H9 (cell line): ENCODE measurements around the gene SLC22A12. TPM values are rescaled to one million over a fixed set of nuclear protein-coding genes. Genes with fewer than 3 reads are reported as not detected.

Source experiments
- DNase-seq: peaks from one replicate; pipeline ENCODE4 v3.0.0-alpha.2; 2017
- H2AFZ ChIP-seq: one replicate; pipeline ENCODE4 v1.6.1; 2013; ENCODE audit warnings: mild to moderate bottlenecking, low read length, control low read depth, moderate library complexity
- H2AK5ac ChIP-seq: 2 replicates; pipeline ENCODE4 v1.6.1; 2013; ENCODE audit warnings: low read length, control low read depth, mixed read lengths; ENCODE audit not compliant: insufficient read length
- H2BK120ac ChIP-seq: one replicate; pipeline ENCODE4 v1.6.1; 2013; ENCODE audit warnings: low read depth, mild to moderate bottlenecking, low read length, control low read depth, inconsistent platforms; ENCODE audit not compliant: poor library complexity, severe bottlenecking
- H2BK12ac ChIP-seq: 2 replicates; pipeline ENCODE4 v1.6.1; 2013; ENCODE audit warnings: low read length, control low read depth, mixed read lengths, low read depth; ENCODE audit not compliant: insufficient read length
- H2BK15ac ChIP-seq: 2 replicates; pipeline ENCODE4 v1.6.1; 2013; ENCODE audit warnings: low read depth, low read length, control low read depth
- H2BK20ac ChIP-seq: one replicate; pipeline ENCODE4 v1.6.1; 2013; ENCODE audit warnings: low read depth, mild to moderate bottlenecking, low read length, control low read depth, inconsistent platforms; ENCODE audit not compliant: poor library complexity, severe bottlenecking
- H2BK5ac ChIP-seq: 2 replicates; pipeline ENCODE4 v1.6.1; 2013; ENCODE audit warnings: low read length, control low read depth, mixed read lengths; ENCODE audit not compliant: insufficient read length
- H3K14ac ChIP-seq: 2 replicates; pipeline ENCODE4 v1.6.1; 2013; ENCODE audit warnings: low read length, control low read depth; ENCODE audit not compliant: insufficient read depth
- H3K18ac ChIP-seq: 2 replicates; pipeline ENCODE4 v1.6.1; 2013; ENCODE audit warnings: low read depth, mild to moderate bottlenecking, mixed read lengths, low read length, control low read depth; ENCODE audit not compliant: insufficient read length
- H3K23ac ChIP-seq: 2 replicates; pipeline ENCODE4 v1.6.1; 2013; ENCODE audit warnings: low read length, control low read depth, mixed read lengths, low read depth; ENCODE audit not compliant: insufficient read length
- H3K23me2 ChIP-seq: 2 replicates; pipeline ENCODE4 v1.6.1; 2013; ENCODE audit warnings: low read depth, mild to moderate bottlenecking, mixed read lengths, low read length, control low read depth; ENCODE audit not compliant: insufficient read length, poor library complexity, severe bottlenecking
- H3K27ac ChIP-seq: 2 replicates; pipeline ENCODE4 v1.5.1; 2013; ENCODE audit warnings: low read length, control low read depth, mixed read lengths, low read depth; ENCODE audit not compliant: insufficient read length
- H3K27me3 ChIP-seq: 2 replicates; pipeline ENCODE4 v1.6.1; 2013; ENCODE audit warnings: low read length, control low read depth, inconsistent platforms; ENCODE audit not compliant: insufficient read depth
- H3K4ac ChIP-seq: 2 replicates; pipeline ENCODE4 v1.6.1; 2013; ENCODE audit warnings: low read depth, mild to moderate bottlenecking, control low read depth, inconsistent platforms, low read length, moderate library complexity
- H3K4me1 ChIP-seq: 2 replicates; pipeline ENCODE4 v1.6.1; 2013; ENCODE audit warnings: low read length, control low read depth, inconsistent platforms; ENCODE audit not compliant: insufficient read depth
- H3K4me2 ChIP-seq: 2 replicates; pipeline ENCODE4 v1.6.1; 2013; ENCODE audit warnings: low read length, control low read depth, mixed read lengths; ENCODE audit not compliant: insufficient read length, insufficient read depth
- H3K56ac ChIP-seq: 2 replicates; pipeline ENCODE4 v1.6.1; 2013; ENCODE audit warnings: low read depth, mild to moderate bottlenecking, mixed read lengths, low read length, control low read depth; ENCODE audit not compliant: insufficient read length
- H3K79me1 ChIP-seq: 2 replicates; pipeline ENCODE4 v1.6.1; 2013; ENCODE audit warnings: low read depth, mild to moderate bottlenecking, moderate library complexity, low read length, control low read depth, inconsistent platforms; ENCODE audit not compliant: insufficient read depth, poor library complexity, severe bottlenecking
- H3K79me2 ChIP-seq: 2 replicates; pipeline ENCODE4 v1.6.1; 2013; ENCODE audit warnings: low read length, control low read depth, inconsistent platforms; ENCODE audit not compliant: insufficient read depth
- H3K9ac ChIP-seq: 2 replicates; pipeline ENCODE4 v1.6.1; 2013; ENCODE audit warnings: low read length, control low read depth, mixed read lengths; ENCODE audit not compliant: insufficient read length; ENCODE audit errors: extremely low read depth
- H3K9me3 ChIP-seq: one replicate; pipeline ENCODE4 v1.6.1; 2013; ENCODE audit warnings: low read depth, low read length, inconsistent platforms; ENCODE audit not compliant: control insufficient read depth
- H3T11ph ChIP-seq: one replicate; pipeline ENCODE4 v1.6.1; 2013; ENCODE audit warnings: mild to moderate bottlenecking, low read length, control low read depth, inconsistent platforms
- H4K20me1 ChIP-seq: one replicate; pipeline ENCODE4 v1.6.1; 2013; ENCODE audit not compliant: control insufficient read depth, insufficient read length, insufficient read depth
- H4K5ac ChIP-seq: 2 replicates; pipeline ENCODE4 v1.6.1; 2013; ENCODE audit warnings: low read depth, mild to moderate bottlenecking, mixed read lengths, low read length, control low read depth; ENCODE audit not compliant: insufficient read length
- H4K8ac ChIP-seq: replicated peaks from 2 replicates; pipeline ENCODE4 v1.6.1; 2013; ENCODE audit warnings: low read length, control low read depth, mixed read lengths, low read depth; ENCODE audit not compliant: insufficient read length
- H4K91ac ChIP-seq: 2 replicates; pipeline ENCODE4 v1.6.1; 2013; ENCODE audit warnings: low read depth, mild to moderate bottlenecking, moderate library complexity, mixed read lengths, low read length, control low read depth; ENCODE audit not compliant: insufficient read length
- H3K27ac Mint-ChIP-seq, 3 experiments: 2 replicates in 2 of 3; 3 replicates in 1 of 3; pipeline ENCODE4 v1.8.0; 2020 to 2021; ENCODE audit warnings: mixed read lengths in 3 of 3, mild to moderate bottlenecking in 1 of 3, moderate library complexity in 1 of 3
- H3K27me3 Mint-ChIP-seq: 2 replicates; pipeline ENCODE4 v1.8.0; 2021; ENCODE audit warnings: low read depth, mild to moderate bottlenecking, moderate library complexity, mixed read lengths
- H3K36me3 Mint-ChIP-seq, 3 experiments: 2 replicates in 2 of 3; 3 replicates in 1 of 3; pipeline ENCODE4 v1.8.0; 2020 to 2021; ENCODE audit warnings: low read depth in 3 of 3, mixed read lengths in 3 of 3; ENCODE audit not compliant: insufficient read depth in 1 of 3
- H3K4me1 Mint-ChIP-seq, 2 experiments: 2 replicates each; pipeline ENCODE4 v1.8.0; 2020; ENCODE audit warnings: mixed read lengths in 2 of 2
- H3K4me3 Mint-ChIP-seq, 2 experiments: 2 replicates in 1 of 2; 3 replicates in 1 of 2; pipeline ENCODE4 v1.8.0; 2020 to 2021; ENCODE audit warnings: mild to moderate bottlenecking in 2 of 2, mixed read lengths in 2 of 2, moderate library complexity in 1 of 2
- H3K9me3 Mint-ChIP-seq, 2 experiments: 2 replicates in 1 of 2; 3 replicates in 1 of 2; pipeline ENCODE4 v1.8.0; 2020; ENCODE audit warnings: mild to moderate bottlenecking in 2 of 2, mixed read lengths in 2 of 2, moderate library complexity in 1 of 2
- CTCF ChIP-seq: fragments of 200-600 bp; sonication (generic); conservative IDR thresholded peaks from 3 replicates; pipeline ENCODE4 v1.8.0; 2021; ENCODE audit warnings: antibody characterized with exemption, mild to moderate bottlenecking
- WGBS: extraction: QIAGEN DNeasy Blood & Tissue Kit; methylation state at CpG from one replicate; pipeline ENCODE4 v1.1.7; 2013; ENCODE audit warnings: missing lambda C conversion rate, low lambda C conversion rate, mixed read lengths; ENCODE audit not compliant: insufficient read length; ENCODE audit errors: extremely low coverage; 5-methylcytosine and 5-hydroxymethylcytosine counted together
- total RNA-seq: library from RNA; stranded (reverse); gene quantifications from 2 replicates; pipeline ENCODE4 v1.2.1, GENCODE V29; 2021

SLC22A12 gene
- total RNA-seq, 1 experiment from 2014 or later = not detected

DNA sequence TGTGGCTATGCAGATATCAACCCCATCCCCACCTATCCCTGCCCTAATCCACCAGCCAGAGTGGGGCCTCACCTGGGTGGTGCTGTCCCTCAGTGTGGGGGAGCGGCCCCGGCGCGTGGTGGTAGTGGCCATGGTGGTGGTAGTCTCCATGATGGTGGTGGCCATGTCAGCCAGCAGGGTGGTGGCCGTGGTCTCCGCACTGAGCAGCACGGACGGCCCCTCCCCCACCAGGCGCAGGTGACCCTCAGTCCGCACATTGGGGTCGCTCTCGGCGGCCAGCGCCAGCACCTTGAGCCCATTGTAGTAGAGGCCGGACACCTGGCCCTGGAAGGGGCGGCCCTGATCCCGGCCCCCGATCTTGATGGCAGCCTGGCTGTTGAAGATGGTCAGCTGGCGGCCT, 31.7 kb downstream of the SLC22A12 start:
- Histone ChIP-seq H3K23ac (no peak overlapping the region), H3K79me2 (no peaks in the 10 kb centered on the region), H2BK20ac (no peak overlapping the region), H3K4me2 (no peak overlapping the region), H3T11ph (no peak overlapping the region), H3K9ac (no peak overlapping the region), H3K27me3 (no peaks in the 10 kb centered on the region), H2BK12ac (no peak overlapping the region), H3K14ac (no peak overlapping the region; the same call in 1 of the 2 replicates), H3K23me2 (no peaks in the 10 kb centered on the region), H3K9me3 (no peaks in the 10 kb centered on the region), H3K18ac (no peak overlapping the region), H3K27ac (no peak overlapping the region), H4K8ac (no peak overlapping the region), H3K79me1 (no peaks in the 10 kb centered on the region), H3K4me1 (no peaks in the 10 kb centered on the region), H4K91ac (no peak overlapping the region), H2BK15ac (no peak overlapping the region), H2AK5ac (no peak overlapping the region), H2BK5ac (no peak overlapping the region), H3K56ac (no peak overlapping the region), H3K4ac (no peak overlapping the region), H2BK120ac (no peak overlapping the region), H2AFZ (no peak overlapping the region), H4K20me1 (no peaks in the 10 kb centered on the region), H4K5ac (no peak overlapping the region)
- H3K9me3 Mint-ChIP-seq = no peaks in the 10 kb centered on the region
- no peak overlapping the region for H3K27ac Mint-ChIP-seq
- H3K4me3 Mint-ChIP-seq = no peak overlapping the region
- no CpG with 5 or more reads among the region's 19 CpGs for WGBS
- H3K27me3 Mint-ChIP-seq = peaks cover 2% of the 10 kb centered on the region
- no peak for DNase-seq
- peaks cover 16 to 38% of the 10 kb centered on the region in 2 experiments for H3K4me1 Mint-ChIP-seq
- TF ChIP-seq CTCF = no peak
- peaks cover 0 to 5% (median 0%) of the 10 kb centered on the region in 3 experiments; a peak in 3 of 7 replicates for H3K36me3 Mint-ChIP-seq
